GM19397 (cell line): ENCODE data around the gene FCGR1A.
"Not testable (repeated sequence)": the region's sequence is repeated elsewhere in the genome, so short reads cannot be mapped to it uniquely, and the experiment has no call there.

Source experiments
- ATAC-seq: cut with Tn5 transposase; IDR thresholded peaks from one replicate; pipeline ENCODE4 v1.9.1; 2021; ENCODE audit warnings: mild to moderate bottlenecking, moderate library complexity; ENCODE audit not compliant: unreplicated experiment

The FCGR1A gene

DNA sequence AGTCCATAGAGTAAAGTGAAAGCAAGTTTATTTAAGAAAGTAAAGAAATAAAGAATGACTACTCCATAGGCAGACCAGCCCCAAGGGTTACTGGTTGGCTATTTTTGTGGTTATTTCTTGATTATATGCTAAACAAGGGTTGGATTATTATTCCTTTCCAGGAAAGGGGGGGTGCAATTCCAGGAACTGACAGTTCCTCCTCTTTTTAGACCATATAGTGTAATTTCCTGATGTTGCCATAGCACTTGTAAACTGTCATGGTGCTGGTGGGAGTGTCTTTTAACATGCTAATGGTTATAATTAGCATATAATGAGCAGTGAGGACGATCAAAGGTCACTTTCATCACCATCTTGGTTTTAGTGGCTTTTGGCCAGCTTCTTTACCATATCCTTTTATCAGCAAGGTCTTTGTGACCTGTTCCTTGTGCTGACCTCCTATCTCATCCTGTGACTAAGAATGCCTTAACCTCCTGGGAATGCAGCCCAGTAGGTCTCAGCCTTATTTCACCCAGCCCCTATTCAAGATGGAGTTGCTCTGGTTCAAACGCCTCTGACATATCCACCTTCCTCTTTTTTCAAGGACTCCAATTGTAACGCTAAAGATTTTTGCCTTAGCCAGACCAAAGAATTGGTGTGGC lies 6.9 kb upstream of the FCGR1A start:
- ATAC-seq: not testable (repeated sequence)

DNA sequence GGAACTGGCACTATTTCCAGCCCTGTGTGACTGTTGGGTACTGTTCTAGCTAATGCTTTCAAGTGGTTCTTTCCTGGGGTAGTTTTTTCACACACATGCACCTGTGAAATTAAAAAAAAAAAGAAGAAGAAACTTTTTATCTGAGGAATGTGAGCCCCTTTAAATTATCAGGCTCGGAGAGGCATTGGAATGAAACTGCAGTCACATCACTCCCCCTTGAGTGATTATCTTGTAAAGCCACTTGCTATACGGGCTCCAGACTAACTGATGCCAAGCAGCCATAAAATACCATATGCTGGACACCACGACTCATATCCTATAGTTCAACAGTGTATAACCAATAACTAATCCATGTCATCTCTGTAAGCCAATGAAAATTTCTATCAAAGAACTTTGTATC lies 5.4 kb upstream of the FCGR1A start:
- ATAC-seq: not testable (repeated sequence)

DNA sequence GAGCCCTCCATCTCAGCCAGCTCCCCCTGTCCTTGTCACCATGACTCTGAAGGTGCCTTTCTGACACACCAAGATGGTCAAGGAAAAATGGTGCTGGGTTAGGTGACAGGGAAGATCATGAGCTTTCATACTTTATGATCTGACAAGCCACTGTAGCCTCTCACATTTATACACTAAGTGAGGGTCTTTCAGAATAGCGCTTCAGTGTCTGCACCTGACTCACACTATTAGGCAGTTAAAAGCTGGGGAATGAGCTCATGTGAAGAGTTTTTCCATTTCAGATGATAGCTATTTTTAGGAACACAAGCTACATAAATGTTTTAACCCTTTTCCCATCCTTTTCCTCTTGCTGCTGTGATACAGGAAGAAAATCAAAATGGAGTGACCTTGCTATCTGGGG lies 4.2 kb upstream of the FCGR1A start:
- ATAC-seq: not testable (repeated sequence)

DNA sequence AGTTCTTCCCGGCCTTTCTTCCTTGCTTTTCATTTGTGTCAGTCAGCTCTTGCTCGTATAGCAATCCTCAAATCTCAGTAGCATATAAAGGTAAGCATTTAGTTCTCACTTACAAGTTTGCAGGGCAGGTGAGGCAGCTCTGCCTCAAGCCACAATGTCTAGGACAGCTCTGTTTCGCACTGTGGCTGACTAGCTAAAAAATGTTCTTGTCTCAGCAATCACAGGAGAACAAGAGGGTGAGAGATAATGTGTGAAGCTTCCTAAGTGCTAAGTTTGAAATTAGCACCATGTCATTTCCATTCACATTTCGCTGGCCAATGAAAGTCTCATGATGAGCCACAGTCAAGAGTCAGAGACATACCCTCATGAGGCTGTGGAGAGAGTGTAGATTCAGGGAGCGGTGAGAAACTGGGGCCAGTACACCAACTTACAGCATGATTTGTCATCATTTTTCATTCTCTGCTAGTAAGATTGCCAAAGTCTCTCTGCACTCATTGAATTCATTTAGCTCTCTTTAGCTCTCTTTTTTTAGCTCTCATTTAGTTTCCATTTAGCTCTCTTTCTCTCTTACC lies 995 bp upstream of the FCGR1A start:
- ATAC-seq: not testable (repeated sequence)

DNA sequence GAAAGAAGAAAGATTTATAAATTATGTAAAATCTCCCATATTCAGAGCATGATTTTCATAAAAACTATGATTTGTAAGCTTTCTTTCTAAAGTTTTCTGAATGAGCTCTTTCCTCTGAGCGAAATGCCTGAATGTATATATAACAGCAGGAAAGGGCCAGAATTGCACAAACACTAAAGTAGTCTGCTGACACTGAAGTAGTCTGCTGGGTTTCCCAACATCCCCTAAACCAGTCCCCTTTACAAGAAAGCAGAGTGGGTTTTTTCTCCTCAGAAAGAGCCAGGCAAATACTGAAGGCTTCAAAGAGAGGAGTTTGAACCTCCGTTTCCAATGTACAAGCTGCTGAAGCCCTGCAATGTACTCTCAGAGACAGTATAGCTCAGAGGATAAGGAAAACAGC lies 795 bp downstream of the FCGR1A start:
- not testable (repeated sequence) for ATAC-seq

DNA sequence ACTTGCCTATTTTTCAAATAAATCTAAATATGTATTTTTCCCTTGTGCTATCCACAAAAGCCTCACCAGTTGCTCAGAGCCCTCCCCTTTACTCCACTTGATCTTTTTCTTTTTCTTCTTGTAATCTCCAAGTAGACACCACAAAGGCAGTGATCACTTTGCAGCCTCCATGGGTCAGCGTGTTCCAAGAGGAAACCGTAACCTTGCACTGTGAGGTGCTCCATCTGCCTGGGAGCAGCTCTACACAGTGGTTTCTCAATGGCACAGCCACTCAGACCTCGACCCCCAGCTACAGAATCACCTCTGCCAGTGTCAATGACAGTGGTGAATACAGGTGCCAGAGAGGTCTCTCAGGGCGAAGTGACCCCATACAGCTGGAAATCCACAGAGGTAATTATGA lies 1.4 kb downstream of the FCGR1A start:
- ATAC-seq: not testable (repeated sequence)

DNA sequence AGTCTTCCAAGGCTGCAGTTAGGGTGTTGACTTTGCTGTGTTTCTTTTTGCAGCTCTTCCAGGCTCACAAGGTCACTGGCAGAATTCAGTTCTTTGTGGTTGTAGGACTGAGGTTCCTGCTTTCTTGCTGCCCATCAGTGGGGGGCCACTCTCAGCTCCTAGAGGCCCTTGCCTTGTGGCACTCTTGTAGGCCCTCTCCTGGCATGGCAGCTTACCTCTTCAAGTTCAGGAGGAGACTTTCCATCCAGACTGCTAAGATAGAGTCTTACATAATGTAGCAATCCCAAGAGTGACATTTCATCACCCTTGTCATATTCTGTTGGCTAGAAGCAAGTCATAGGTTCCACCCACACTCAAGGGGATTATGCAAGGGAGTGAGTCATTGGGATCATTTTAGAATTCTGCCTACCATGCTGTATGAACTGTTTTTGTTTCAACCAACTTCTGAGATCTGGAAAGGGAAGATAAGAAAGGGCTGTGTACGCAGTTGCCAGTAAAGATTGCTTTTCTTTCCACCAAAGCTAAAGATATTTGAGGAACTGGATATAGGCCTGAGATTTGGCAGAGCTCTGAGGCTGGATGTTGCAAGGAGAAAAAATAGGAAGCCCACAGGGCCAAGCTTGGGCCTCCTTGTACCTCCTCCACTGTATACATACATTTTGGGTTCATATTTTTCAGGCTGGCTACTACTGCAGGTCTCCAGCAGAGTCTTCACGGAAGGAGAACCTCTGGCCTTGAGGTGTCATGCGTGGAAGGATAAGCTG lies 5.4 kb downstream of the FCGR1A start:
- ATAC-seq: not testable (repeated sequence)

DNA sequence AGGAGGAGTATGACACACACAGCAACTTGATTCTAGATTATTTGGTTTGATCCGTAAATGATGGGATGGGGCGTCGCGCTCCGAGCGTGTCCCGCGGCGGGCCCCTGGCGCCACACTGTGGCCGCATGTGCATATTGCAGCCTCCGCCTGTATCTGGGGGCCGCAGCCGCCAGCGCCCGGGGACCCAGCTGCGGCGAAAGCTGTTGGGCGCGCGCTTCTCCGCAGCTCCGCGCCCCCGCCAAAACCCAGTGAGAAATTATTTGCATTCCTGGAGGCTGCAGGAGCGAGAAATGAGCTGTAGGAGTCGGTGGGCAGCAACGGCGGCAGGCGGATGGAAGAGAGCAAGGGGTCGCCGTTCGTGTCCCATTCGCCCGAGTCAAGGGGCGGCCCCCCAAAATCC lies 10.0 kb downstream of the FCGR1A start:
- ATAC-seq: peak; percentile 72

DNA sequence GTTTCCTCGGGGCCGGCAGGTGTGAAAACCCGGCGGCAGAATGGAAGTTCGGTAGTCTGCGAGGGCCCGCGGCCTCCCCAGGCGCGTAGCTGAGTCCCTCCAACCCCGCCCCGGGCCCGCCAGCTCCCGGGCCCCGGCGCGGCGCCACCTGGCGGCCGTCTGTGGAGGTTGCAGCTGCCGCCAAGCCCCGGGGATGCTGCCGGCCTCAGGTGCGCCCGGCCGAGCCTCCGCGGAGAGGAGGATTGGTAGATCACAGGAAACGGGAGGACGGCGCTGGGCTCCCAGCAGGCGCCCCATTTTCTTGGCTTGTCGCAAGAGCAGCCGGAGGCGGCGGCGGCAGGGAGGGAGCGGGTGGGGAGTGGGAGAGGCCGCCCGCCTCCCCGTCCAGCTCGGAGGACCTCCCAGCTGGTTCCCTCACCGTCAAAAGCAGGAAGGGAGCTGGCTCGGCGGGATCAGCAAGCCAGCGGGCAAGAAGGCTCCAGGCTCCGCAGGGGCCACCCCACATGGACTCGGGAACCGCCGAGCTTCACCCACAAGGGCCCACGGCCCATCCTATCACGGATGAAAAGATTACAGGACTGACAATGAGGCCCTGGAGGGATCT lies 10.5 kb downstream of the FCGR1A start:
- peak; percentile 83 for ATAC-seq

DNA sequence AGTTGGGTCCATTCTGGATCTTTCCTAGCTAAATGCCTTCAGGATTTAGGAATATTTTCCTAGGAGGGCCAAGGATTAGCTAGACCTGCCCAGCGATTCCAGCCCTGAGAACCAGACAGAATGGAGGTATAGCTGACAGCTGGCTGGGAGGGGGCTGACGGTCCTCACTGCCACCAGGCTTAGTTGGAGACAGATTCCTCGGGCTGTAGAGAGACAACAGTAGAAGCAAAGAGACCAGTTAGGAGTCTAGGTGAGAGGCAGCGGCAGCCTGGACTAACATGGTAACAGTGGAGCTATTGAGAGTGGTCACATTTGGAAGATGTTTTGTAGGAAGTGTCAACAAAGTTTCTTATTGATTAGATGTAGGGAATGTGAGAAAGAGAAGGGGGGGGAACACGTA lies 11.4 kb downstream of the FCGR1A start:
- ATAC-seq: not testable (repeated sequence)

DNA sequence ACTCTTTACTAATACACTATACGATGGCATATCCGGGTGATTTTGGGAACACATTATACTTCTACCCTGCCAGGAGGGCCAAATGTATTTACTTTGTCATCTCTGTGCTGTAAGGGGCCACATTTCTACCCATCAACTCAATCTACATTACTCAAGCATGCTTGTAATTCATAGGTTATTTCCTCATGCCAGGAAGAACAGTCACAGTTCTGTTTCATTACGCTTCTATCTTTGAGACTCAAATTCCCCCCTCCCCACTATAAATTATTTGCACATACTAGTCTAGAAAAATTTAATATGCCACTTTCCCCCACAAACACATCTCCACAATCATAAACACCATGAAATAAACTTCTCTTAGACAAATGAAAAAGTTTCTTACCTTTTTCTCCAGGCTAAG lies 19.1 kb downstream of the FCGR1A start:
- ATAC-seq: not testable (repeated sequence)

DNA sequence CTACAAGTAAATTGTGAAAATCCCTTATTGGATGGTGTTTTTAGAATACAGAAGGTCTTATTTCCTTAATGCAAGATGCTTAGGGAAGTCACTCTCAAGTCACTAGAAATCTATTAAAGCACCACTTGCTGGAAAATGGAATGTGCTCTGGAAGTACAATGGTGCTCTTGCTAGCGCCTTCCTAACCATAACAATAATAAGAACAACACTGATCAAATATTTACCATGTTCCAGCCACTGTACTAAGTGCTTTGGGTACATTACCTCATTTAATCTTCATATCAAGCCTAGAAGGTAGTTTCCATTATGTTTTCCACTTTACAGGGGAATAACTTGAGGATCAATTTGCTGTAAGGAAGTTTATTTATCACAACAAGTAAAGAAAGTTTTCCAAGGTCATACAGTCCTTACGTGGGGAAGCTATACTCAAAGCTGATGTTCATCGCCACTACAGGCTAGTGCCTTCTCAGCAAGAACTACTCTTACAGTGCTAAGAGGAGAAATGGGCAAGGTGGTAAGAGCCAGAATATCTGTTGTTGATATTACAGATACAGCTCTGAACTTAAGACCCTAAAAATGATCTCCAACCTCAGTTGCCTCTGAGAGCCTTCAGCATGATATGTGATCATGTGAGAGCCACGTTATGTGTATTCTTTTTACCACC lies 22.1 kb downstream of the FCGR1A start:
- not testable (repeated sequence) for ATAC-seq

DNA sequence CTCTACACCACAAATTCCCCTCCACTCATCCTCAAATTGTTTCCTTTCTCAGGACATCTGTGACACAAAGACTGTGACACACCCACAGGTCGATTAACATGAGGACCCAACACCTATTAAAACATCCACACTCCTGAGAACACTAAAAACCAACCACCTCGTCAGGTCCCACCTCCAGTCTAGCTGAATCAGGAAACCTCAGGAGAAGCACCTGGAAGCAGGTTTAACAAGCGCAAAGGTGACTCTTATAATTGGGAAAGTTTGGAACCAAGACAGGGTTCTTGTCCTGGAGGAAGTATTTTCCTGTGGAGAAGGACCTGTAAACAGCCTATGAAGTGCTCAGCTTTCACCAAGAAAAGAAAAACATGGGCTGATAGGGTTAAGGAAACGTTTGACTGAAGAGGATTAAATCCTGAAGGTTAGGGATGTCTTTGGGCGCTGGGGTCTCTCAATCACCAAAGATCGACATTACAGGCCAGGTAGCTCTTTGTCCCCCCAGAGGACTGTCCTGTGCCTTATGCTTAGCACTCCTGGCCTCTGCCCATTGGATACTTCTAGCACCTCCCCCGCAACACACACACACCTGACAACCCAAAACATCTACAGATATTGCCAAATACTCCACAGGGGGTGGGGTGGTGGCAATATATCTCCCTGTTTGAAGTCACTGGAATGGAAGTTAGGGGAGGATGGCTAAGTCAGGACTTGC lies 28.4 kb downstream of the FCGR1A start:
- ATAC-seq: not testable (repeated sequence)

DNA sequence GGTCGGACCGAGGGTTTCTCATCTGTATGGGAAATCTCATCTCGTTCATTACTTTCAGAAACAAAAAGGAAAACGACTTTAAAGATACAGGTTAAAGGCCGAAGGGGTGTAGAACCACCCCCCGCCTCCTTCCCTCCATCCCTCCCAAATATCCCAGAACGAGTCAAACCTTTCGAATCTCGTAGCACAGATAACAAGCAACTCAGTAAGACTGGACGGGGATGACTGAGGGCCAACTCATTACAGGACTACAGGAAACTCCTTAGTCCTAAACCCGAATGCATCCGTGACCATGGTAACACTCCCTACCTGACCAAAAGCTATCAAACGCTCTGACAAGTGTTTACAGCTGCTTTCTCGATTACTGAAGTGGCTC lies 29.0 kb downstream of the FCGR1A start:
- peak; percentile 15 for ATAC-seq

DNA sequence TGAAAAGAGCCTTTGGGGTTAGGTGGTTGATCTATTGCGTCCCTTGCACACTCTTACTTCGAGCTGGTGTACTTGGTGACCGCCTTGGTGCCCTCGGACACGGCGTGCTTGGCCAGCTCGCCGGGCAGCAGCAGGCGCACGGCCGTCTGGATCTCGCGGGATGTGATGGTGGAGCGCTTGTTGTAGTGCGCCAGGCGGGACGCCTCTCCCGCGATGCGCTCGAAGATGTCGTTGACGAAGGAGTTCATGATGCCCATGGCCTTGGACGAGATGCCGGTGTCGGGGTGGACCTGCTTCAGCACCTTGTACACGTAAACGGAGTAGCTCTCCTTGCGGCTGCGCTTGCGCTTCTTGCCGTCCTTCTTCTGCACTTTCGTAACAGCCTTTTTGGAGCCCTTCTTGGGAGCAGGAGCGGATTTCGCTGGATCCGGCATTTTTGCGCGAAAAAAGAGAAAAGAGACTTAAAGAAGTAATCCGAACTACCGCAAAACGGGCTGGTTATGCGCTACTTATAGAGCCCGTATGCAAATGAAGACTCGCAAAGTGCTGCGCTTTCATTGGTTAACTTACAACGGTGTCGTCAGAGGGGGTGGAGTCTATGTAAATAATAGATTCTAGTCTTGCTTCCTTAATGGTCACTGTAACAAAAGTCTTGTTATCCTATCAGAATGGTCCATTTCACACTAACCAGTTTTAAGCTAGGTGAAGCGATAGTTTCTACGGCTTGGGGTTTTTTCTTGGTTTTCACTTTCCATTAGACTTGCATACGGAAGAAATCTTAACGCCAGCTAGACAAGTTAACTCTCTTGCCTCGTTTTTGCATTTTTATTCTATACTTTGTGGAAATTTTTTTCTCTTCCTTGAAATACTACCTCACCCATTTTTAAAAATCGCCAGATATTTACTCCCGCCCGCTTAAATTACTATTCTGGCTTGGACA lies 29.7 kb downstream of the FCGR1A start:
- peak; percentile 82 for ATAC-seq

DNA sequence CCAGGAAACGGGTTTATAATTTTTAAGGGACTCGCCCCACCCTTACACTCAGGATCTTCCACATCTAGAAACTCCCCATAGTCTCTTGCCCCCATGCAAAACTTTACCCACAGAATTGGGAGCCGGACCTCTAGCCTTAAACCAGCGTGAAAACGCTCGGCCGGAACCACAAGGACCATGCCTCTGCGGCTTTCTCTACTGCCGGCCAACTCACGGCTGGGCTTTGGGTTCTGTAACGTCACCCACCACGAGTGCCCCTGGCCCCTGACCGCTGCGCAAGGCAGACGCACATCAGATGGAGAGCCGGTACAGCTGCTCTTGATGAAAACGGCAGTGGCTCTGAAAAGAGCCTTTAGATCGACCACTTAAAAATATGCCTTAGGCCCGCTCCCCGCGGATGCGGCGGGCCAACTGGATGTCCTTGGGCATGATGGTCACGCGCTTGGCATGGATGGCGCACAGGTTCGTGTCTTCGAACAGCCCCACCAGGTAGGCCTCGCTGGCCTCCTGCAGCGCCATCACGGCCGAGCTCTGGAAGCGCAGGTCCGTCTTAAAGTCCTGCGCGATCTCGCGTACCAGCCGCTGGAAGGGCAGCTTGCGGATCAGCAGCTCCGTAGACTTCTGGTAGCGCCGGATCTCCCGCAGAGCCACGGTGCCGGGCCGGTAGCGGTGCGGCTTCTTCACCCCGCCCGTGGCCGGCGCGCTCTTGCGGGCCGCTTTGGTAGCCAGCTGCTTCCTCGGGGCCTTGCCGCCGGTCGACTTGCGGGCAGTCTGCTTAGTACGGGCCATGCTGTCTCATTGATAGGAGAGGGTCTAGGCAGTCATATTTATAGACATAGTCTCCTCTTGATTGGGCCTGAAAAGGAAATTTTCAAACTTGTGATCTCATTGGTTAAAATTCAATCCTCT lies 30.7 kb downstream of the FCGR1A start:
- ATAC-seq: peak; percentile 23

DNA sequence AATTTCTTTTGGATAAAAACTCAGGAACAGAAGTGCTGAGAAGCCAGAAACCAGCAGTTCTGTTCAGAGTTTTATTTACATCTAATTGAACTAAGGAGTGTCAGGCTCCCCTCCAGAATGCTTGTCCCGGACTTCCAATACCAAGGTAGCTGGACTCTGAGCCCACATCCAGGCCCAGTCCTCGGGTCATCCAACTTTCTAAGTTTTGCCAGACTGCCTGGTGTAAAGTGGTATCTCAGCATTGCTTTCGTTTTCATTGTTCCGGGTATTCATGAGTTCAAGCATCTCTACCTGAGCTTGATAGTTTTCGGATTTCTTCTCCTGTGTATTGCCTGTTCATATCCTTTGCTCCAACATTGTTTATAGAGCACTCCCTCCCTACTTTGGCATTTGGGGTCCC lies 37.9 kb downstream of the FCGR1A start:
- not testable (repeated sequence) for ATAC-seq

DNA sequence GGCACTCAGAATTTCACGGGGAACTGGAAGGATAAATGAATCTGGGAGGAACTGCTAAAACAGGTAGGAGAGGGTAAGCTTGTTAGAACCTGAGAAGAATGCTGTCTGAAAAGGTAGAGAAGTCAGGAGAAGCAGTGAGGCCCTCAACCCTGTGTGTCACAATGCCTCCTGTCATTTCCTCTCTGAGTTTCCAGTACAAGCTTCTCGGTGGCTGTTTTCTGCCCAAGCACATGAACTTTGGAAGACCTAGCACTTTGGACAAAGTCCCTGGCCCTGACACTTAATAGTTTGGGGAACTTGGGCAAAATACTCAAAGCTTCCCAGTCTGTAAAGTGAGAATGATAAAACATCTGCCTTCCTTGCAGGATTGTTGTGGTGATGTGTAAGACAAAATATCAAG lies 44.1 kb downstream of the FCGR1A start:
- ATAC-seq: not testable (repeated sequence)
